ENCODE measurements around the gene COBL.

The COBL gene

GRCh38 chr7:51031791-51032515 lies 284.7 kb downstream of the COBL start:
- no peak for DNase-seq (ENCODE audit: extremely low read depth in 1 of 2, low read depth in 1 of 2)

GRCh38 chr7:51031216-51031615 lies 285.4 kb downstream of the COBL start:
- DNase-seq (ENCODE audit: extremely low read depth in 1 of 2, low read depth in 1 of 2): no peak

DNA sequence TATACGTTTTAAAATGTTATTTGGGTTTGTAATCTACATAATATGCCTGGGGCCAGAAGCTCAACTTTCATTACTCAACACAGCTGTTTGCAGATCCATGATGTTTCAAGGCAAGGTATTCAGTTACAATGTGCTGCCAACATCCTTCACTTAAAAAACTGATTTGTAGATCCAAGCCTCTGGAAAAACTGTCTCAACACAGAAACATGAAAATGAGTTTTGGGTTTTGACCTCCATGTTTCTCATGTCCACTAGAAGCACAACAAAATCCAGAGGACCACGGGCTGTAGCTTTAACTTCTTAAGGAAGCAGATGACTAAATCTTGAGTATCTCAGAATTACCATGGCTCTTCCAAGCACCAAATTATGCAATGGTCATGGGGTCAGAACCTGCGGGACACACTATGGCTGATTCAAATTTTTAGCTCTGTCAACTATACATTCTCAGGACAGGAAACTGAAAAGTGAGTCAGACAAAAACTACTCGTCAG lies 286.9 kb downstream of the COBL start:
- DNase-seq (ENCODE audit: extremely low read depth in 1 of 2, low read depth in 1 of 2): no peak

- no peak for DNase-seq (ENCODE audit: extremely low read depth in 1 of 2, low read depth in 1 of 2)
These were observed 287.5 kb downstream of the COBL start for GRCh38 chr7:51029131-51029530.

GRCh38 chr7:51027935-51028830 lies 288.4 kb downstream of the COBL start:
- no peak for DNase-seq (ENCODE audit: extremely low read depth in 1 of 2, low read depth in 1 of 2)

DNA sequence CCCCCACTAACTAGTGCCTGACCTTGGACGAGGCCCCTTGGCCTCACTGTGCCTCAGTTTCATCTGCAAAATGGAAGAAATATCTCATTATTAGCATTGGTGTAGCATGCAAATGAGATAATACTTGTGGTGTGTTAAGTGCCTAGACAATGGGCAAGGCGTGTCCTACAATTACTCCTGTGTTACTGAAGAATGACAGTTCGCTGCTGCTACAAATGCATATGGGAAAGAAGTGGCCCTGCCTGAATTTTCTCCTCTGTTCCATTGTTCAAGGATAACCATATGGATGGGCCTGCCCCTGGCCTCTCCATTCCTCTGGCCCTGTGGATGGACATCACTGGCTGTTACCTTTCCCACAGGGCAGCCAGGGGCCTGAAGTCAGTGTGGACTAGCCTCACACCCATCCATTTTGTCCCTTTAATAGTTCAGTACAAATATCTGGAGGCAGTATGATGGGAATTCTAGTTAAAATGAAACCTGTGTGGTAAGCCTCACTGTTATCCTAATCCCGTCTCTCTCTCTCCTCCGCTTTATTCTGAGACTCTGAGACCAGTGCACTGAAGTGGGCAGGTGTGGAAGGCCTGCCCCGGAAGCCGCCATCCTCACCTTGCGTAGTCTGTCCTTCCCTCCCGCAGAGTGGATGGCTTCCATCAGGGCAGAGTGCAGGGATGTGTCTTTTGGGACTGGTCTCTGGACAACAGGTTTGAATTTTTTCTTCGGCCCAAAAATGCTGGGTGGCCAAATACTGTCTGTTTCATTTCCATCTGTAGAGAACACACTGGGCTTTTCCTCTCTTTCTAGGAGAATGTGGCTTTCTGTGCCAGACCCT lies 289.3 kb downstream of the COBL start:
- DNase-seq (ENCODE audit: extremely low read depth in 1 of 2, low read depth in 1 of 2): no peak

- no peak for DNase-seq (ENCODE audit: extremely low read depth in 1 of 2, low read depth in 1 of 2)
These were observed 290.3 kb downstream of the COBL start for GRCh38 chr7:51026341-51026740.

DNA sequence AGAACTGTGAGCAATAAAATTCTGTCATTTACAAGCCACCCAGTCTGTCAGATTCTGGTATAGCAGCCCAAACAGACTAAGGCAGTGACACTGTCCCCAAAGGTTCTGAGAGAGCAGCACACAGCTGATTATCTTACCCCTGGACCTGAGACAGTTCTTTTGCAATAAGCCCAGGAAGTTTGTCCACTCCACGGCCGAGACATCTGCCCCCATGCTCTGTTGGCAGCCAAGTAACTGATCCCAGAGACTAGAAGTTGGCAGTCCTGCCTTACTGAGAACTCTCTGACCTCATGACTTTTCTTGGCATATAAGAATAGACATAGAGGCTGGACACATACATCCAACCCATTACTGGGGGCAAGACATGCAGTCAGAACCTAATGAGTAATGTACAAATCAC lies 290.9 kb downstream of the COBL start:
- no peak for DNase-seq (ENCODE audit: extremely low read depth in 1 of 2, low read depth in 1 of 2)

DNA sequence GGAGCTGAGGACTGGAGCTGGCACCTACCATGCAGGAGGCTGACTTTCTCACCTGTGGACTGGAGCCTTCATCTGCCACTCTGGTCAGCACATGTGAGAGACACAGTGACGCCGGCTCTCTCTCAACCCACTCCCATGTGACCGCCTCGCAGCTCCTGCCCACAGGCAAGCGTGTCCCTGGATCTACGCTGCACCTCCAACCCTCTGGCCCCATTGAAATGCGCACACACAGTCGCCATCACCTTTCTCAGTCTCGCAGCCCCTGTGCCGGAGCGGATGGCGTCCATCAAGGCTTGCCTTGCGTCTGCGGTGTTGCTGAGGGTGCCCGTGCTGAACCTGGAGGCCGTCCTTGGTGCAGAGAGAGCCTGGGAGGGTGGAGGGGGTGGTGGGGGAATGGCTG lies 291.7 kb downstream of the COBL start:
- no peak for DNase-seq (ENCODE audit: extremely low read depth in 1 of 2, low read depth in 1 of 2)

DNA sequence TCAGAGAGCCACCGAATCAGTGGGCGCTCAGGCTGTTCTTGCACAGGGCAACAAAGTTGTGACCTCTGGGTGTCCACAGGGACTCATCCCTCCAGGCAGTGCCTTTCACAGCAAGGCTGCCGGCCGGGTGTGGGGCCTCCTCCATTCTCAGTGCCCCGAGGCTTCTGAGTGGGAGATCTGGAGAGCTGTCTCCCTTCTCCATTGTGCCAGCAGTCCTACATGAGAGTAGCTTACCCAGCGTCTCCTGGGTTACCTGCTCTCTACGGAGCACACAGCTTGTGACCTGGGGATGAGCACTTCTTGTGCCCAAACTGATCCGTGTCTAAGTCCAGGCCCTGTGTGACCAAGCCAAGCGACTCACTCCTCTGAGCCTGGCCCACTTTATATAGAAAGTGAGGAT lies 293.1 kb downstream of the COBL start:
- no peak for DNase-seq (ENCODE audit: extremely low read depth in 1 of 2, low read depth in 1 of 2)

DNA sequence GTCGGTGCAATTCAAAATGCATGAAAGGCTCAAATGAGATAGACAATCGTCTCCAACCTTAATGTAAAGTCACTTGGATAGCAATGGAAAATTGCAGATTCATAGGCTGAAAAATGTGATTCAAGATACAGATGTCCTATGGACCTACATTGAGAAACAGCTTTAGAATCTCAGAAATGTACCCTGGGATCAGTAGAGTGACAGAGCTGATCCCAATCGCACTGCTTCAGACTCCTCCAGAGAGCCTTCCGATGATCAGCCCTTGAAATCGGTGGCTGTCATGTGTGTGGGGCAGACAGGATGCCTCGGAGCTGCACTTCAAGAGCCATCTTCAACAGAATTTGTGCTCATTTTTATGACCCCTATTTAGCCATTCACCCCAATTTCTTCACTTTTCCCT lies 293.8 kb downstream of the COBL start:
- no peak for DNase-seq (ENCODE audit: extremely low read depth in 1 of 2, low read depth in 1 of 2)

DNA sequence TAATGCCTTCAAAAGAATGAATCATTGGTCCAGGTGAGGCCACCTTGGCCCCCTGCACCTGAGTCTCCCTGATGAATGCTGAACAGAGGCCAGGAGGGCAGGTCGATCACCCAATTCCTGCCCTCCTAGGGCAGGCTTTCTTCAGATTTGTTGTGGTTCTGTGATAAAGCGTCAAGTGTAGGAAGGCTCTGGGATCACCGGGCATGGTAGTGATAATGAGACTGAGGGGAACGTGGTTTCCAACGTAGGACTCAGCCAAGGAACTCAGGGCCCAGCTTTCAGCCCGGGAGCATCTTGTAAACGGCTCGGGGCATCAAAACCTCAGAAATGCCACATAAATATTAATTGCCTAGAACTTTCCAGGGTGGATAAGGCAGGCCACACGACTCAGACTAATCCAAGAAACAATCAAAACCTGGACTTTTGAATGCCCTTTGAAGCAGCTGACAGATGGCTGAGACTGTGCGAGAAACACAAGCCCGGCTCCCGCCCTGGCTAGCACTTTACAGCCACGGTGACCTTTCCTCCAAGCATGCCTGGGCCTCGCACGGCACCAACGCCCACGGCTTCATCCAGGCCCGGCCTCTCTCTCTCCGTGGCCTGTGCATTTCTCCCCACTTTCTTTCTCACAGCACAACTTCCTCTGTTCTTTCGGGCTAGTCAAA lies 294.6 kb downstream of the COBL start:
- DNase-seq (ENCODE audit: extremely low read depth in 1 of 2, low read depth in 1 of 2): no peak

DNA sequence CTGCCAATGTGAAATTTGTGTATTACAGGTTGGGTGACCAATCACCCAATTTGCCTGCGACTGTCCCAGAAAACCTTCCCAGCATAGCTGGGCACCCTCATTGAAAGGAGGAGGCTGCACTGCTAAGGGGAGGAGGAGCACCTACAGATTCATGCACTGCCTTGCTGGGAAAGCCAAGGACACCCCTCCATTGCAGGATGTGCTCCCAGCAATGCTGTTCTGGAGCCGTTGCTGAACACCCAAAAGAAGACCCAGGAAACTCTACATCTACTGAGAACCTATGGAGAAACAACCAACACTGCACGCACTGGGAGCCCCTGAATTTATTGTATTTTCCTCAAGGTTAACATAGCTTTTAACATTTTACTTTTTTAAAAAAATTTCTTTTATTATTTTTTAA lies 295.7 kb downstream of the COBL start:
- no peak for DNase-seq (ENCODE audit: extremely low read depth in 1 of 2, low read depth in 1 of 2)

GRCh38 chr7:51019891-51020870 lies 296.4 kb downstream of the COBL start:
- no peak for DNase-seq (ENCODE audit: extremely low read depth in 1 of 2, low read depth in 1 of 2)

GRCh38 chr7:51019191-51019844 lies 297.3 kb downstream of the COBL start:
- no peak for DNase-seq (ENCODE audit: extremely low read depth in 1 of 2, low read depth in 1 of 2)

GRCh38 chr7:51017576-51018535 lies 298.8 kb downstream of the COBL start:
- no peak for DNase-seq (ENCODE audit: extremely low read depth in 1 of 2, low read depth in 1 of 2)

DNA sequence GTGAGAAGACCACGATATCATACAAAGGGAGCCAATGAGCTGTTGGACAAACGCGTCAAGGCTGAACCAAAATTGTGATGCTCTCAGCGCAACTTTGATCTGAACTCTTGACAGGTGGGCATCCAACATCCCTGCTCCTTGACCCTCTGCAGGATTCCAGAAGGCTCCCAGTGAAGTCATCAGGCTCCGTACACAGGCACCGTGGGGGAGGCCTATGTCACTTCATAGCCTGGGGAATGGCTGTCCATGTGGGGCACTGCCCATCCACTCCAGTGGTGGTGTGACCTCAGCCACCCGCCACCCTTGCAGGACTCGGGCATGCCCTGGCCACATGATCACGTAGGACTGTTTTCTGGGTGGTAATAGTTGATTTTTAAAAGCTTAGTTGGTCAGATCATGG lies 300.1 kb downstream of the COBL start:
- DNase-seq (ENCODE audit: extremely low read depth in 1 of 2, low read depth in 1 of 2): no peak

DNA sequence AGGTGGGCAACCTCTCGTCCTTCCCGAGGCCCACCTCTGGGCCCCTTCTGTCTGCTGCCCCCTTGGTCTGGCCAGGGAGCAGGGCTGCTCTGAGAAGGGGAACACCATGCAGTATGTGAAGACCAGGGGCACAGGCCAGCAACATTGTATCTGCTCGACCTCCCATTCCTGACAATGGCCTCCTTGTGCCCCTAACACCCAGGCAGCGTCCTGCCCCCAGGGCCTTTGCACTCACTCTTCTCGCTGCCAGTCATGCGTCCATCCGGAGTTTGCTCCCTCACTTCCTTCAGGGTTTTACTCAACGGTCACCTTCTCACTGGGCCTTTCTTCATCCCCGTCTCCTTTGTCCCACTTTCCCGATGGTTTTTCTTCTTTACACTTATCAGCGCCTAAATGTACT lies 301.0 kb downstream of the COBL start:
- no peak for DNase-seq (ENCODE audit: extremely low read depth in 1 of 2, low read depth in 1 of 2)

Measured in activated CD8-positive, alpha-beta memory T cell treated with anti-CD3 and anti-CD28 coated beads for 1 hour (primary cell).